Activated T-helper 1 cell treated with anti-CD3 and anti-CD28 coated beads, Interleukin-12 subunit alpha, Interleukin-12 subunit beta, Interleukin-2, Interleukin-4 antibody, amounts not matched to agents 30 ng/mL and 10 ng/mL and 1 ng/mL, durations not matched to agents 14 hours and 24 hours and 36 hours (primary cell): ENCODE measurements around the gene FOXJ2. TPM values are rescaled to one million over a fixed set of nuclear protein-coding genes. Genes with fewer than 3 reads are reported as not detected.

ENCODE experiments used
- total RNA-seq: library from RNA; stranded (reverse); gene quantifications from 2 replicates; pipeline ENCODE4 v1.2.3, GENCODE V29; 2022

Gene FOXJ2
- total RNA-seq, 1 donor from 2014 or later = 20.7 TPM

Other genes with a start within 250 kb of the FOXJ2 start
- gene NANOG, start 243.3 kb upstream of the FOXJ2 start, total RNA-seq = not detected in 2 replicates
- 0.10 TPM in 1 of 2 replicates, not detected in the other for gene SLC2A14, start 159.8 kb upstream of the FOXJ2 start, total RNA-seq
- gene SLC2A3, start 96.5 kb upstream of the FOXJ2 start, total RNA-seq = 226 and 234 TPM in 2 replicates
- gene C3AR1, start 33.6 kb downstream of the FOXJ2 start, total RNA-seq = 0.60 and 0.71 TPM in 2 replicates
- 38.2 and 39.4 TPM in 2 replicates for gene NECAP1, start 49.6 kb downstream of the FOXJ2 start, total RNA-seq
- gene CLEC4A, start 90.9 kb downstream of the FOXJ2 start, total RNA-seq = 0.26 and 1.3 TPM in 2 replicates
- not detected in 2 replicates for gene ZNF705A, start 124.3 kb downstream of the FOXJ2 start, total RNA-seq
- gene FAM90A1, start 194.9 kb downstream of the FOXJ2 start, total RNA-seq = 0.15 and 0.36 TPM in 2 replicates